Activated CD4-positive, alpha-beta T cell treated with anti-CD3 and anti-CD28 coated beads, Interleukin-2, Interleukin-6, amounts not matched to agents 100 ng/mL and 50 ng/mL, durations not matched to agents 16 hours and 8 hours (primary cell): ENCODE data around the gene NDUFB2.
A peak's percentile ranks its signal among the peaks of the same experiment; 100 is the strongest.
"Not testable (repeated sequence)": the region's sequence is repeated elsewhere in the genome, so short reads cannot be mapped to it uniquely, and the experiment has no call there.

Experiments used
- DNase-seq: peaks from one replicate; pipeline ENCODE4 v3.0.0-alpha.2; 2020

NDUFB2 gene

DNA sequence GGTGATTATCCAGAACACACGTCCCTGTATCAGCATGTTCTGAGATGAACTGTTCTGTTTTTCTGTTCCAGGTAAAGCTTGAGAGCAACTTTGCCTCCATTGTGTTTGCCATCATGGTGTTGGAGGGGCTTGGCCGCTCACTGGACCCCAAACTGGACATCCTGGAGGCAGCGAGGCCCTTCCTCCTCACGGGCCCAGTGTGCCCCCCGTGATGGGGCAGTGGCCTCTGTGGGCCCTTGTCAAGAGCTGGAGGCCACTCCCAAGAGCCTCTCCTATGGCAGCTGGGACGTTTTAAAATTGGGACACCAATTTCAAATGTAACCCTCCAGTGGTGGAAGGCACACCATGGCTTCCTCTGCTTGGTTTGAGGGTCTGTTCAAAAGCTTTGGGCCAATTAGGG, 1.9 kb upstream of the NDUFB2 start:
- no peak for DNase-seq

- no peak for DNase-seq
Measured at GRCh38 chr7:140695381-140695780, 1.1 kb upstream of the NDUFB2 start.

GRCh38 chr7:140696024-140696679, 356 bp upstream of the NDUFB2 start:
- DNase-seq = peak; percentile 95

GRCh38 chr7:140697447-140698143, 1.1 kb downstream of the NDUFB2 start:
- no peak for DNase-seq

DNA sequence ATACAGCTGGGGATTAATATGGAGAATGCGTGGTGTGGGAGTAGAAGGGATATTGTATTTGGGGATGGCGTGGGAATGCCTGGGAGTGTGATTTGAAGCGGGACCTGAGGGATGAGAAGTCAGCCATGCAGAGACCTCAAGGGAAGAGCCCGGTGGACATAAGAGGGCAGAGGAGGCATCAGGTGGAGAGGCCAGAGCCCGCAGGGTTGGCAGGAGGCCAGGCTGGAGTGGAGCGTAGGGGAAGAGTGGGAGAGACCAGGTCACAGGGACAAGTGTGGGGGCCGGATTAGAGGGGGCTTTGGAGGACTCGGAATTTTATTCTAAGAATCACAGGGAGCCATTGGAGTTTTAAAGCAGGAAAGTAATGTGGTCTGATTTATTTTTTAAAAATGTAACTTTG, 2.0 kb downstream of the NDUFB2 start:
- DNase-seq = no peak

GRCh38 chr7:140702774-140703173, 6.3 kb downstream of the NDUFB2 start:
- no peak for DNase-seq

GRCh38 chr7:140704205-140704604, 7.7 kb downstream of the NDUFB2 start:
- DNase-seq = no peak

GRCh38 chr7:140707132-140707531, 10.6 kb downstream of the NDUFB2 start:
- DNase-seq = no peak

- not testable (repeated sequence) for DNase-seq
Measured at GRCh38 chr7:140708764-140709163, 12.3 kb downstream of the NDUFB2 start.

- DNase-seq = not testable (repeated sequence)
Measured at GRCh38 chr7:140712392-140712791, 15.9 kb downstream of the NDUFB2 start.

GRCh38 chr7:140714331-140715040, 18.0 kb downstream of the NDUFB2 start:
- DNase-seq = no peak

DNA sequence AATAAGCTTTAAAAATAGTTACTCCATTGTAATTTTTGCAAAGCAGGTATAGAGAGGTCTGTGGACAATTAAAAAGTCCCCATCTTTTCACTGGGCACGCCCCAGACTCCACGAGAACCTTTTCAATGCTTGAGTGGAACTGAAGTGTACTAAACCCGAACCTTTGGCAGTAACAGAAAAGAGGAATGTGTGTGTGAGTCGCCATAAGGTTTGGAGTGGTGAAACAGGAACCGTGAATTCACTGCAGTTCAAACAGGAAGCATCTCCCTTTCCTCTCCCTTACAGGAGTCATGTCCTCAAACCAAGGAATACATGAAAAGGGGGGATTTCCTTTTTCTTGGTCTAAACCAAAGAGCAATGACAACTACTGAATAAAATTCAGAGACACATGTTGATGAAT, 23.2 kb downstream of the NDUFB2 start:
- DNase-seq = no peak

GRCh38 chr7:140722254-140722653, 25.7 kb downstream of the NDUFB2 start:
- DNase-seq = no peak

DNA sequence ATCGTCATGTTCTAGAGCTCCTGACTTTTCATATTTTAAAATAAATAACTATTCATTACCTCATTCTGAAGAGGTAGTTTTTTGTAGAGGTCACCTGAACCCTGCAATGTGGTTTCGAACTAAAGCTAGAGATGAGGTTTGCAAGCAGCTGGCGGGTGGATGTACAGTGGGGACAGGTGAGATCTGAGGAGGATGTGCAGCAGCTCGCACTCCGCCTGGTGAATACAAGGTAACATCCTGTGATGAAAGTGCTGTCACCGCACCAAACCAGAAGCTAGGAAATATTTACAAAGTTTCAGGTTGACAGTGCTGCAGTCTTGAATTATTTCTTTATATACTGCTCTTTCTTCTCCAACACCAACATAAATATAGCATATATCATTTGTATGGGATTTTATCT, 26.5 kb downstream of the NDUFB2 start:
- peak; percentile 49 for DNase-seq

GRCh38 chr7:140723574-140723973, 27.1 kb downstream of the NDUFB2 start:
- DNase-seq = no peak

DNA sequence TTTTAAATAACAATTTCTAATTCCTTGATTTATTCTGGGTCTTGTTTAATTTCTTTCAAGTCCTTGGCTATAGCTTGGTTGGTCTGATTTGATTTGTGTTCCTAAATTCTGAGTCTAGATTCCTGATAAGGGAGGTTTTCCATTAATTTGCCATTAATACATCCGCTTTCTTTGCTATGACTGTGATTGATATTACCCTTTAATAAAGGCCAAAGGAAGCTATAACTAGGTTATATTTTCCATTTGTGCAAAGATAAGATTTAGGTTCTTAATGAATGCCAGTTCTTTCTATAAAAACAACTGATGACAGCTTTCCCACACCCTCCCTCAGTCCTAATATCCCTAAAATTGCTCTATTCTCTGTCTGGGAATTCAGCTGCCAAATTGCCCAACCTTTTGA, 28.2 kb downstream of the NDUFB2 start:
- DNase-seq = no peak

- no peak for DNase-seq
Measured at GRCh38 chr7:140726281-140726680, 29.8 kb downstream of the NDUFB2 start.

- no peak for DNase-seq
Measured at GRCh38 chr7:140732416-140732815, 35.9 kb downstream of the NDUFB2 start.

DNA sequence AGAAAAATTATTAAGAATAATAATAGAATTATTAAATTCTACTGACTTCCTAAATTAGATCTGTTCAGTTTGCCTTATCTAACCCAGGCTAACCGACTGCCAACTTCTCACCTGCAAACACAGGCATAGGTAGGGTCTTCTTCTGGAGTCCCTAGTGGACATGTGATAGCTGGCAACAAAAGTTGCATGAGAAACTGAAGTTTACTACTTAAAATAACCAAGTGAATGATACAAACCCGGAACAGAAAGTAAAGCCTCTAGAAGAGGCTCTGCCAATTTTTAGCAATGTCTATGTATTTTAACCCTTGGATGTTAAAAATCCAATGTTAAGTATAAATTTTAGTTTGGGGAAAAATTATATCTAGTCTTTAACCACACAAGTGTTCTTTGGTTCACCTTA, 37.6 kb downstream of the NDUFB2 start:
- DNase-seq = no peak

GRCh38 chr7:140734729-140735128, 38.2 kb downstream of the NDUFB2 start:
- DNase-seq = no peak

DNA sequence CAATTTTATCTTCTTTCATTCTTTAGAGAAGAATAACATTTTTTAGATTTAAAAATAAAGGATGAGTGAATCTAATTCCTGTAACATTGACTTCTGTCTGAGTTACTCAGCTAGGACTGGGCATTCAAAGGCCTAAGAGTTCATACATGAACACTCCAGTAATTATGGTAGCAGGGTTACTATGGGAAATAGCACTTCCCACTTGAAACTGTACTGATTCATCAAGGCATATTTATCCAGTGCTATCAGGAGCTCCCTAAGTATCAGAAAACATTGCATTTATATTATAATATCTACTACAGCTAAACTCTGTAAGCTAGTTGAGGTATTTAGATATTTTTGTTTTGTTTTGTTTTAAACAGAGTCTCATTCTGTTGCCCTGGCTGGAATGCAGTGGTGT, 41.8 kb downstream of the NDUFB2 start:
- DNase-seq = no peak

DNA sequence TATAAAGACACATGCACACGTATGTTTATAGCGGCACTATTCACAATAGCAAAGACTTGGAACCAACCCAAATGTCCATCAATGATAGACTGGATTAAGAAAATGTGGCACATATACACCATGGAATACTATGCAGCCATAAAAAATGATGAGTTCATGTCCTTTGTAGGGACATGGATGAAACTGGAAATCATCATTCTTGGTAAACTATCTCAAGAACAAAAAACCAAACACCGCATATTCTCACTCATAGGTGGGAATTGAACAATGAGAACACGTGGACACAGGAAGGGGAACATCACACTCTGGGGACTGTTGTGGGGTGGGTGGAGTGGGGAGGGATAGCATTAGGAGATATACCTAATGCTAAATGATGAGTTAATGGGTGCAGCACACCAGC, 46.7 kb downstream of the NDUFB2 start:
- not testable (repeated sequence) for DNase-seq

DNA sequence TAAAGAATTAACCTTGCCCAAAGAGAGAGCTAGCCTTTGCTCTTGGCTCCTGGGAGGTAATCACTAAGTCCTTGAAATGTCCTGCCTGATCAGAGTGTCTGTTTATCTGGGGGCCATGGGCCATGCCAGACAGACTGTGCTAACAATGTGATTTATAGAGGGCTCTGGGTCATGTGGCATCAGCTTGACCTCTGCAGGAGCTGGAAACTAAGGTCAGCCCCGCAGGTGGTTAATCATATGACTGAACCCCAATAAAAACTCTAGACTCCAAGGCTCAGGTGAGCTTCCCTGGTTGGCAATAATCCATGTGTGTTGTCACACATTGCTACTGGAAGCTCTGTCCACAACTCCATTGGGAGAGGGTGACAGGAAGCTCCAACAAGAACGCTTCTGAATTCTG, 47.5 kb downstream of the NDUFB2 start:
- DNase-seq = no peak
